Measurements from ENCODE around the gene SH2D5. TPM values are rescaled to one million over a fixed set of nuclear protein-coding genes. Genes with fewer than 3 reads are reported as not detected.

SH2D5 gene
- 1.6 and 3.5 TPM in 2 replicates for polyA plus RNA-seq (2011; rRNA removed)
- 2.5 TPM in 2 replicates for polyA minus RNA-seq (2011; rRNA and poly(A)+ RNA removed)

DNA sequence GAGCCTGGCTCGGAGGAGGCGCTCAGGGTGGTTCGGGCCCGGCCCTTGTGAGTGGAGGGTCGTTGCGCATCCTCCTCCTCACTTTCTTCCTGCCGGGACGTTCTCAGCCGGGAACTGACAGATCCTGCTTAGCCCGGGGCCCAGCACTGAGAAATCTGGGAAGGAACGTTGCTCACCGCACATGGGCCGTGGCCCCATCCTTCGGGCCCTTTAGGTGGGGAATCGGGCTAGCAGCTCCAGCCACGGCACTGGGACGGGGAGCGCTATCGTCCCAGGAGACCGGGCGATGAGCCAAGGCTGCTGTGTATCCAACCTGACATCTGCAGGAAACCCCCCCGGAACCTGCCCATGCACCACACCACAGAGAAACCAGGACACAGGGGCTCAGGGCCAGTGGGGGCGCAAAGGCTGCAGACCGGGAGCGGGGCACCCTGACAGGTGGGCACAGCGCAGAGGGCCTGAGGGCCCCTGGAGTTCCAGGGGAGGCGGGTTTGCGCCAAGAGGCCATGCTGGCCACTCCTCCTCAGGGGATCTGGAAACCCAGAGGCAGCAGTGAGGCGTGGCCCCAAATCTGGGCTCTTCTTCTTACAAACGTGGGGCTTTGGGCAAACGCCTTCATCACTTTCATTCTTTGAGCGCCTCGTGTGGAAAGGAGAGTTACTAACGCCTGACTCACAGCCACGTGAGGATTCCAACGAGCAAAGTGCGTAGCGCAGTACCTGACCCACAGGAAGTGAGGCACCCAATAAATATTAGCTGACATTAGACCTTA is at the start of gene SH2D5:
Gene SH2D5, minus strand, starts transcription at position 116 of the 772 bp plus-strand sequence. CDS start 4,659 bp downstream, outside the sequence.
- peak within 1 kb of the TSS; percentile 58 for H3K4me3 ChIP-seq (ENCODE audit: low read depth, low read length)
- TF ChIP-seq, protein P1, sequence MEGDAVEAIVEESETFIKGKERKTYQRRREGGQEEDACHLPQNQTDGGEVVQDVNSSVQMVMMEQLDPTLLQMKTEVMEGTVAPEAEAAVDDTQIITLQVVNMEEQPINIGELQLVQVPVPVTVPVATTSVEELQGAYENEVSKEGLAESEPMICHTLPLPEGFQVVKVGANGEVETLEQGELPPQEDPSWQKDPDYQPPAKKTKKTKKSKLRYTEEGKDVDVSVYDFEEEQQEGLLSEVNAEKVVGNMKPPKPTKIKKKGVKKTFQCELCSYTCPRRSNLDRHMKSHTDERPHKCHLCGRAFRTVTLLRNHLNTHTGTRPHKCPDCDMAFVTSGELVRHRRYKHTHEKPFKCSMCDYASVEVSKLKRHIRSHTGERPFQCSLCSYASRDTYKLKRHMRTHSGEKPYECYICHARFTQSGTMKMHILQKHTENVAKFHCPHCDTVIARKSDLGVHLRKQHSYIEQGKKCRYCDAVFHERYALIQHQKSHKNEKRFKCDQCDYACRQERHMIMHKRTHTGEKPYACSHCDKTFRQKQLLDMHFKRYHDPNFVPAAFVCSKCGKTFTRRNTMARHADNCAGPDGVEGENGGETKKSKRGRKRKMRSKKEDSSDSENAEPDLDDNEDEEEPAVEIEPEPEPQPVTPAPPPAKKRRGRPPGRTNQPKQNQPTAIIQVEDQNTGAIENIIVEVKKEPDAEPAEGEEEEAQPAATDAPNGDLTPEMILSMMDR (IDR thresholded peaks at IDR 0.05; ENCODE audit: insufficient read depth, low read depth, low read length): peak; percentile 48; the same call in 1 of the 2 replicates
- CTCF ChIA-PET: interaction anchor here (1.0 to 1.8 kb wide), 5 partner anchors 8 to 462 kb away, joined by 3 to 8 read pairs (median 5); no protein-coding TSS in a partner anchor
- DNase-seq (ENCODE audit: low read depth): peak; percentile 93
- POLR2A ChIA-PET: no interaction called here
- no peaks in the 10 kb centered on the region for H3K27me3 ChIP-seq (ENCODE audit: control insufficient read depth, insufficient read depth, low read length)
- peaks cover 2% of the 10 kb centered on the region; the same call in 1 of the 2 replicates for H3K36me3 ChIP-seq (ENCODE audit: control insufficient read depth, insufficient read depth, low read length)

DNA sequence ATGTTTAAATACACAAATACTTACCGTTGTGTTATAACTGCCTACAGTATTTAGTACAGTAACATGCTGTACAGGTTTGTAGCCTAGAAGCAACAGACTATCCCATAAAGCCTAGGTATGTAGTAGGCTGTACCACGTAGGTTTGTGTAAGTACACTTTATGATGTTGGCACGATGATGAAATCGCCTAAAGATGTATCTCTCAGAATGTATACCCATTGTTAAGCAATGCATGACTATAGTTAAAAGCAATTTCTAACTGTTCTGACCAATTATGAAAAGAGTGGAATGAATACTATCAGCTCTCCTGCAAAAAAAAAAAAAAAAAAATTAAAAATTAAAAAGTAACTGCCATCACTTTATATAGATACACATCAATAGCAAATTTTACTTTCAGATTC is 43.2 kb upstream of the SH2D5 start:
- no peak for DNase-seq (ENCODE audit: low read depth)
- Histone ChIP-seq H3K36me3 (ENCODE audit: control insufficient read depth, insufficient read depth, low read length) (peaks cover 10% of the 10 kb centered on the region), H3K4me3 (ENCODE audit: low read depth, low read length) (no peak overlapping the region), H3K27me3 (ENCODE audit: control insufficient read depth, insufficient read depth, low read length) (no peaks in the 10 kb centered on the region)
- CTCF ChIA-PET: no interaction called here
- POLR2A ChIA-PET: no interaction called here
- TF ChIP-seq, protein P1 (IDR thresholded peaks at IDR 0.05; ENCODE audit: insufficient read depth, low read depth, low read length): no peak

DNA sequence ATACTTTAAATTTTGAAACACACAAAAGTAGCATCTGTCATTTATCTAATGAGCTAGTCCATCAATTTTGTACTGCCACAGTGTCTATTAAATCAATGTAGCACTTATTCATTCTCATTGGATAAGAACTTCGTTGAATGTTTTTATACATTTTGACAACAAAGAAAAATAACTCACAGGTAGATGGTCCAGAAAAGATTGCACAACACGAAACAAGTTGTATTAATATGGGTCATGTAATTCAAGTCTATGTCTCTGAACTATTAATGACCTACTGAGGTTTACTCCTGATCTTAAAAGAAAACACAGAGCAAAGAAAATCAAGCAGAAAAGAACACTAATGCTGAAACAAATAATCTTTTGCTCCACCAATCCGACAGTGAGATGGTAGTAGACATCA is 39.3 kb upstream of the SH2D5 start:
- H3K36me3 ChIP-seq (ENCODE audit: control insufficient read depth, insufficient read depth, low read length): peaks cover 22% of the 10 kb centered on the region
- POLR2A ChIA-PET: no interaction called here
- no peak overlapping the region for H3K4me3 ChIP-seq (ENCODE audit: low read depth, low read length)
- TF ChIP-seq, protein P1 (IDR thresholded peaks at IDR 0.05; ENCODE audit: insufficient read depth, low read depth, low read length): no peak
- DNase-seq (ENCODE audit: low read depth): no peak
- CTCF ChIA-PET: interaction anchor here (1.1 to 1.9 kb wide), 2 partner anchors 59 to 423 kb away, joined by 3 to 5 read pairs; no protein-coding TSS in a partner anchor
- no peaks in the 10 kb centered on the region for H3K27me3 ChIP-seq (ENCODE audit: control insufficient read depth, insufficient read depth, low read length)

DNA sequence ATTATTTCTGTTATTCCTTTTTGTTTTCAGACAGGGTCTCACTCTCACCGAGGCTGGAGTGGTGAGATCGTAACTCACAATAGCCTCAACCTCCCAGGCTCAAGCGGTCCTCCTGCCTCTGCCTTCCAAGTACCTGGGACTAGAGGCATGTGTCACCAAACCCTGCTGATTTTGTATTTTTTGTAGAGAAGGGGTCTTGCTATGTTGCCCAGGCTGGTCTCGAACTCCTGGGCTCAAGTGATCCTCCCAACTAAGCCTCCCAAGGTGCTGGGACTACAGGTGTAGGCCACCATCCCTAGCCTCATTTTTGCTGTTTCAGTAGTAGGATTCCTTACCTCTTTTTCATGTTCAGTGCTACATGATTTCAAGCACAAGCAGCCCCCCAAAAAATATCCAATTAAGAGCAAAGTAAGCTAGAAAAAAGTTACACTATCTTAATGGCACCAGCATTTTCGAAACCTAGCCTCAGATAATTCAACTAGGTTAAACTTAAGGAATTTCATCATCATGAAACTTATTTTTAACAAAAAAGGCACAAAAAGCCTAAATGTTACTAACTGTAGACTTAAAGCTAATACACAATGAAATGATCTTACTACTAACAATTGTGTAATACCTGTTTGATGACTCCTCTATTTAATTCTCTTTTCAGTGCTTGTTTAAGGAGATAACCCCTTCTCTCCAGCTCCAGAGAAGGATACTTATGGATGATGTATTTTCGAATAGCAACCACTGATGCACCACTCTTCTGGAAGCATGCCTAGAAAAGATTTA is 38.0 kb upstream of the SH2D5 start:
- Histone ChIP-seq H3K27me3 (ENCODE audit: control insufficient read depth, insufficient read depth, low read length) (no peaks in the 10 kb centered on the region), H3K36me3 (ENCODE audit: control insufficient read depth, insufficient read depth, low read length) (peaks cover 24% of the 10 kb centered on the region), H3K4me3 (ENCODE audit: low read depth, low read length) (no peak overlapping the region)
- CTCF ChIA-PET: interaction anchor here (0.9 to 1.9 kb wide), 2 partner anchors 16 to 425 kb away, joined by 3 to 5 read pairs; no protein-coding TSS in a partner anchor
- TF ChIP-seq, protein P1 (IDR thresholded peaks at IDR 0.05; ENCODE audit: insufficient read depth, low read depth, low read length): no peak
- DNase-seq (ENCODE audit: low read depth): no peak
- POLR2A ChIA-PET: no interaction called here

DNA sequence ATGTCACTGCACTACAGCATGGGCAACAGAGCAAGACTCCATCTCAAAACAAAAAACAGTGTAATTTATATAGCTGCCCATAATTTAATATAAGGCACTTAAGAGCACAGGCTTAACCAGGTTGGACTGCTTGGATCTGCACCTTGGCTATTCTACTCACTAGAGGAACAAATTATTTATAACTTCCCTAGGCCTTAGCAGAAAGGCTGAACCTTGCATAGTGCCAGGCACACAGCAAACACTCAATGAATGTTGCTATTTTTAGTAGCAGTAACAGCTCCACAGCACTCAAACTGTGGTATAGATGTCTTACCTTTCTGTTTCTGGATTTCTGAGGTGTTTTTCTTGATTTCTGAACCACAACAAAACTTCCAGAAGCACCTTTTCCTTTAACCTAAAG is 34.8 kb upstream of the SH2D5 start:
- peaks cover 23% of the 10 kb centered on the region for H3K36me3 ChIP-seq (ENCODE audit: control insufficient read depth, insufficient read depth, low read length)
- no peak overlapping the region for H3K4me3 ChIP-seq (ENCODE audit: low read depth, low read length)
- TF ChIP-seq, protein P1 (IDR thresholded peaks at IDR 0.05; ENCODE audit: insufficient read depth, low read depth, low read length): no peak
- POLR2A ChIA-PET: interaction anchor here (0.6 kb wide), 1 partner anchor 48 kb away, joined by 3 read pairs; no protein-coding TSS in a partner anchor
- no peaks in the 10 kb centered on the region for H3K27me3 ChIP-seq (ENCODE audit: control insufficient read depth, insufficient read depth, low read length)
- CTCF ChIA-PET: interaction anchor here (0.5 kb wide), 1 partner anchor 69 kb away, joined by 3 read pairs; no protein-coding TSS in a partner anchor
- no peak for DNase-seq (ENCODE audit: low read depth)

Data from BJ (cell line).